Measurements from ENCODE around the gene C16orf87.
"Not testable (repeated sequence)": the region's sequence is repeated elsewhere in the genome, so short reads cannot be mapped to it uniquely, and the experiment has no call there.

Gene C16orf87

DNA sequence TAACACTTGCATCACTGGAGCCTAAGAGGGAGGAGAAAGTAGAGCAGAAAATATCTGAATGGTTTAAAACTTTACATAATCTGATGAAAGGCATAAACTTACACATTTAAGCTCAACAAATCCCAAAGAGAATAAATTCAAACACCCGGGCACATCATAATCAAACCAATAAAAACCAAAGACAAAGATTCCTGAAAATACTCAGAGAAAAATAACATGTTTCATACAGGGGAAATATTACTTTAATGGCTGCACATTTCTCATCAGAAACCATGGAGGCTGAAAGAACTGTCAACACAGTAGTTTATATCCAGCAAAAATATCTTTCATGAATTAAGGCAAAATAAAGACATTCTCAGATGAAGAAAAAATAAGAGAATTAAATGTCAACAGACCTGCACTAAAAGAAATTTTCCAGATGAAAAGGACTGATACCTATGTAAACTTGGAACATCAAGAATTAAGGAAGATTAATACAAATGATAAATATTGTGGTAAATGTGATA is 34.2 kb downstream of the C16orf87 start:
- no peak for DNase-seq

DNA sequence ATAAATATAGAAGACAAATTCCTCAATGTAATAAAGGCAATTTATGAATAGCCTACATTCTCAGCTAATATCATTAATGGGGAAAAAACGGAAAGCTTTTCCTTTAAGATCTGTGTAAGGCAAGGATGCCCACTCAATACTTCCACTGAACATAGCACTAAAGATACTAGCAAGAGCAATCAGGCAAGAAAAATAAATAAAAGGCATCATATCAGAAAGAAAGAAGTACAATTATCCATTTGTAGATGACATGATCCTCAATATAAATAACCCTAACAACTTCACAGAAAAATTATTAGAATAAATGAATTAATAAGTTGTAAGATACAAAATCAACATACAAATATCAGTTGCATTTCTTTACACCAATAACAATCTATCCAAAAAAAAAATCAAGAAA is 37.1 kb downstream of the C16orf87 start:
- no peak for DNase-seq

DNA sequence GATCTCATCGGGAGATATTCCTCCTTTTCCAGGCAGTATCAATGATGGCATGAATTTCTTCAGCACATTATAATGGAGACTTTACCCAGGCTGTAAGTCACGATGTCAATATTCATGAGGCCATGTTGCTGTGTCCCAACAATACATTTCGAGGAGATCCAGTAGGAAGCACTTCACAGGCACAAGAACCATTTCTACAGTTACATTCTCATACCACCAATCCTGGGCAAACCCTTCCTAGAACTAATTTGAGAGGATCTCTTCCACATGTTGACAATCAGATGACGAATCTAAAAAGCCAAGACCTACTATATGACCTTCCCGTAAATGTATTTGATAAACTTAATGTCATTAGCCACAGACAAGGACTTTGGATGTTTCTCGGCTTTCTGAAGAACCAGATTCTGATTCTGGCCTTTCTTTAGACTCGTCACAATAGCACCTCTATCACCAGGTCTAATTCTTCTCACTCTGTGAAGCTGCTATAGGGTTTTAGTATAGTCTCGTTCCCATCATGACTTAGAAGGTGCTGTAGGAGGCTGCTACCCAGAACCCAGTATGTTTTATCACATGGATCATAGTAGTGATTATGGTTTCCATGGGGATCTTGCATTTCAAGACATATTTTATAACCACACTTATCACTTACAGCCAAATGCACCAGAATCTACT is 40.2 kb downstream of the C16orf87 start:
- no peak for DNase-seq

DNA sequence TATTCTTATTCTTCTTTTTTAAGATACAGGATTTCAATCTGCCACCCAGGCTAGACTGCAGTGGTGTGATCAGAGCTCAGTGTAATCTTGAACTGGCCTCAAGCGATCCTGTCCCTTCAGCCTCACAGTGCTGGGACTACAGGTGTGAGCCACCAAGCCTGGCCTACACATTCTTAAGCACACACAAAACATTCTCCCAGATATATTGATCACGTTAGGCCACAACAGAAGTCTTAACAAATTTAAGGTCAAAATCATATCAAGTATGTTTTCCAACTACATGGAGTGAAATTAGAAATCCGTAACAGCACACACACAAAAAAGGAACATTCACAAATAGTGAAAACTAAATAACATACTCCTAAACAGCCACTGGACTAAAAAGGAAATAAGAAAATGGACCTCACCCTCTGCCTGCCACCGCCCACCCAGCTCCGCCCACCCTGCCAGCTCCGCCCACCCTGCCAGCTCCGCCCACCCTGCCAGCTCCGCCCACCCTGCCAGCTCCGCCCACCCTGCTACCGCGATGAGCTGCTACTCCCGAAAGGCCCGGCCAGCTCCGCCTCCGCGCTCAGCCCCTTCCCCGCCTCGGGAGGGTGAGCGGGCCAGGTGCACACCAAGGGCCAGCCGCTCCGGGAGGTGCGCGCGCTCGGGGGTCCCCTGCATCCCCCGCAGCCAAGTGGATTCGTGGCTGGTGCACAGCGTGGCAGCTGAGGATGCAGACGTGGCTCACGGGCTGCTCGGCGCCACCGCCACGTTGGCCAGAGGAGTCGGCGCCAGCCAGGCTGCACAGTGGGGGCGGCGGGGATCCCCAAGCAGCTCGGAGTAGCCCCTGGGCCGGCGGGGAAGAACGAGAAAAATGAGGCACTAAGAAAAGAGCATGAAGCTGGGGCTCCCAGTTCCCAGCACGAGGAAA is 41.2 kb downstream of the C16orf87 start:
- DNase-seq = no peak

DNA sequence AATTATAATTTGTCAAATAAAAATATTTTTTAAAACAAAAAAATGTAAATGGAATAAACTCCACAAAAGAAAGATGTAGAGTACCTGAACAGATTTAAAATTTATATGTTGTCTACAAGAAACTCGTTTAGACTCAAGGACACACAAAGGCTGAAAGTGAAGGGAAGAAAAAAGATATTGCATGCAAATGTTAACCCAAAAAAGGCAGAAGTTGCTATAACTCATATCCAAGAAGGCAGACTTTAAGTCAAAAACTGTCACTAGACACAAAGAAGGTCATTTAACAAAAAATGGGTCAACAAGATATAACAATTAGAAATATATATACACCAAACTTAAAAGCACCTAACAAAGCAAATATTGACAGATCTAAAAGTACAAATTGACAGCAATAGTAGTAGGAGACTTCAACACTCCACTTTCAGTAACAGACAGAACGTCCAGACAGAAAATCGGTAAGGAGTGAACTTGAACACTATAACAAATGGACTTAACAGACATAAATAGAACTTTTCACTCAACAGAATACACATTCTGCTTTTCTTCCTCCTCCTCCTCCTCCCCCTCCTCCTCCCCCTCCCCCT is 42.0 kb downstream of the C16orf87 start:
- DNase-seq = no peak

DNA sequence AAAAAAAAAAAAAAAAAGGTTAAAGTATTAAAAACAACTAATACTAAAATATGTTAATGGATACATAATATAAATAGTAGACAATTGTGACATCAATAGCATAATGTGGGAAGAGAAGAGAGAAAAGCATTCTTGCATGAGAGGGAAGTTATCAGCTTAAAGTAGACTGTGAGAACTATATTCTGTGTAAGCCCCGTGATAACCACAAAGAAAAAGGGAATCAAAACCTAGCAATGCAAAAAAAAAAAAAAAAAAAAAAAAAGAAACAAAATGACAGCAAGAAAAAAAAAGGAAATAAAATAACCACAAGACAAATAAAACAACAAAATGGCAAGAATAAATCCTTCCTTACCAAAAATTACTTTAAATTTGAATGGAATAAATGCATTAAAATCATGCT is 43.1 kb downstream of the C16orf87 start:
- DNase-seq = no peak

DNA sequence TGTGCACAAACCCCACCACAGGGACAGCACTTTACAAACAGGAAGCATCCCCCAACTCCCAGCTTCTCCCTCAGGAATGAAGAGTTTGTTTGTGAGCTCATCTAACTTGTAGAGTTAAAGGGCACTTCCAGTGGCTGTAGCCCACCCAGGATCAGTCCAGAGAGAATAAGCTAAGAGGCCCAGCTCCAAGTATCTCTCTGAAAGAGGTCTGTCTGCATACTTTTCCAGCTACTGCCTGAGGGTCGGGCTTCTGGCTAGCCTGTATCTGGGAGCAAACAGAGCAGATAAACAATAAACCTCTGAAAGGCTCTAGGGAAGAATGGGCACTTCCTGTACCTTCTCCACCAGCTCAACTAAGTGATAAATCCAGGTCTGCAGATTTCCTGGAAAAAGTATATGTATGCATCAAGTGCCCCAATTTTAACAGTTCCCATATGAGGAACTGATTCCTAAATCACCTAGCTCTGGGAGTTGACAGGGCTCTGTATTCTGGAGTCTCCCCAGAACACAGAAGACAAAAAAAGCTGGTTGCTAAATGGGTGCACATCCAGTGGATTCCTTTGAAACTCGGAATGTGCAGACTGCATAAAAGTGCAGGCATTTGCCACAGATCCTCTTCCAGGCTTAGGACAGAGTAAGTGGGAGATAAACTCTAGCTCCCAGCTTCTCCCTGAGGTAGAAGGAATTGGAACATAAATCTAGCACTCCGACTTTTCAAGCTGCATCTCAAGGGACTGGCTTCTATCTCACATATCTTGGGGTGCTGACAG is 45.7 kb downstream of the C16orf87 start:
- DNase-seq = no peak

DNA sequence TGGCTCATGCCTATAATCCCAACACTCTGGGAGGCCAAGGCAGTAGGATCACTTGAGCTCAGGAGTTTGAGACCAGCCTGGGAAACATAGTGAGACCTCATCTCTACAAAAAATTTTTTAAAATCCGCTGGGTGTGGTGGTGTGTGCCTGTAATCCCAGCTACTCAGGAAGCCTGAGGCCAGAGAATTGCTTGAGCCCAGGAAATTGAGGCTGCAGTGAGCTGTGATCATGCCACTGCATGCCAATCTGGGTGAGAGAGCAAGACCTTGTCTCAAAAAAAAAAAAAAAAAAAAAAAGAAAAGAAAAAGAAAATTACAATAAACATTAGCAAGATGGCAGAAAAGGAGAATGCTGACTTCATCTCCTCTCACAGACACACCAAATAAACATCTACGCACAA is 46.4 kb downstream of the C16orf87 start:
- DNase-seq = not testable (repeated sequence)

DNA sequence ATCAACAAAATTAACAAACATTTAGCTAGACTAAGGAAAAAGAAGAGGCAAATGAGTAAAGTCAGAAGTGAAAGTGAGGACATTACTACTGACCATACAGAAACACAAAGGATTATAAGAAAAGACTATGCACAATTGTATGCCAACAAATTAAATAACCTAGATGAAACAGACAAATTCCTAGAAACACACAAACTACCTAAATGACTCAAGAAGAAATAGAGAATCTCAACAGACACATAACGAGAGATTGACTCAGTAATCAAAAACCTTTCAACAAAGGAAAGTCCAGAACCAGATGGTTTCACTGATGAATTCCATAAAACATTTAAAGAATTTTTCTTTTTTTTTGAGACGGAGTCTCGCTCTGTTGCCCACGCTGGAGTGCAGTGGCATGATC is 47.2 kb downstream of the C16orf87 start:
- no peak for DNase-seq

DNA sequence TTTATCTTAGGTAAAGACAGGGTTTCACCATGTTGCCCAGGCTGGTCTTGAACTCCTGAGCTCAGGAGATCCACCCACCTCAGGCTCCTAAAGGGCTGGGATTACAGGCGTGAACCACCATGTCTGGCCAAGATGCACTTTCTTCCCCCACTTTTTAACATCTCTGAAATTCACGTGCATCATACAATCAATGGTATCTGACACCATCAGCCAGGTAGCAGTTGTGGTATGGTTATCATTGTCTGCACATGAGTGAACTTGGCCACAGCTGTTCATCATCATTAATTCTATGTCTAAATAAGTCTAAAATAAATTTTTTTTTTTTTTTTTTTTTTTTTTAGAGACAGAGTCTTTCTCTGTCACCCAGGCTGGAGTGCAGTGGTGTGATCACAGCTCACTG is 48.7 kb downstream of the C16orf87 start:
- no peak for DNase-seq

DNA sequence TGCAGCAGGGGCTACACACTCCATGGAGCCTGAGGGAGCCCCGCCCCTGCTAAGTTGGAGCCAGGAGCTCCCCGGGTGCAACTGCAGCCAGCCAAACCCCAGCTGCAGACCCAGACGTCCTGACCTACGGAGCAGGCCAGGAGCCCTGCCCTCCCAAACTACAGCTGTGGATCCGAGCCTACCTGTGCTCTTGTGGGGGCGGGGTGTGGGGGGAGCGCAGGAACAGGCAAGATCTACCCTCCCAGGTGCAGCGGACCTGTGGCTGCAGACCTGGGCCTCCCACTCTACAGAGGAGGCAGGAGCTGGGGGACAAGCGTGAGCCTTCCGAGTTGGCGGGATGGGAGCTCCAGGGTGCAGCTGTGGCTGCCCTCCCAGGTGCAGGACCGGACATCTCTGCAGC is 53.2 kb downstream of the C16orf87 start:
- DNase-seq = no peak

DNA sequence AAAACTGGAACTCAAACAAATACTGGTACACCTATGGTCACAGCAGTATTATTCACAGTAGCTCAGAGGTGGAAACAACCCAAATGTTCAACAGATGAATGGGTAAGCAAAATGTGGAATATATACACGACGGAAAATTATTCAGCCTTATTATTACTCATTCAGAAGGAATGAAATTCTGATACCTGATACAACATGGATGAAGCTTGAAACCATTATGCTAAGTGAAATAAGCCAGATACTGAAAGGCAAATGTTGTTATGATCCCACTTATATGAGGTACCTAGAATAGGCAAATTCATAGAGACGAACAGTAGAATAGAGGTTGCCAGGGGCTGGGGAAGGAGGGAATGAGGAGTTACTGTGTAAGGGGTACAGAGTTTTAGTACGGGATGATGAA is 55.8 kb downstream of the C16orf87 start:
- DNase-seq = no peak

DNA sequence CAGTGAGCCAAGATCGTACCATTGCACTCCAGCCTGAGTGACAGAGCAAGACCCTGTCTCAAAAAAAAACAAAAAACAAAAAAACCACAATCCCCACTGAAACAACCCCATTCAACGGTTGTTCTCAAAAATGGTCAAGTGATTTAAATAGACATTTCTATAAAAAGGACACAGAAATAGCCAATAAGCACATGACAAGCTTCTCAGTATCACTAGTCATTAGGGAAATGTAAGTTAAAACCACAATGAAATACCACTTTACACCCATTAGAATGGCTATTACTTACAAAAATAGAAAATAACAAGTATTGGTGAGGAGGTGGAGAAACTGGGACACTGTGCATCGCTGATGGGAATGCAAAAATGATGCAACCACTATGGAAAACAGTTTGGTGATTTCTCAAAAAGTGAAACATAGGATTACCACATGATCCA is 56.2 kb downstream of the C16orf87 start:
- no peak for DNase-seq

DNA sequence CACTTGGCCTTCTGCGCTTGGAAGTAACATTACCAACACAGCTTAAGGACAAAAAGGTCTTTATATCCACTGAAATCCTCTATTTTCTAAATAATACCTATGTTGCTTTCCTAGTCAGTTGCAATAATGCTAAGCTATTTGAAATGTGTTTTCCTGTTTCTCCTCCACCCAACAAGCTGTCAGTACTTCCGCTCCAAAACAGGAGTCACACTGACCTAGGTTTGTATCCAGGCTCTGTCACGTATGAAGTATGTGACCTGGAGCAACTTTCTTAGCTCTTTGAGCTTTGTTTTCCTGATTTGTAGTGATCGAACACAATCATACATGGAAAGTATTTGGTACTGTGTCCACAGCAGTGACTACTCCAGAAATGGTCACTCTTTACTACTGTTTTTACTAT is 58.5 kb downstream of the C16orf87 start:
- DNase-seq = no peak

DNA sequence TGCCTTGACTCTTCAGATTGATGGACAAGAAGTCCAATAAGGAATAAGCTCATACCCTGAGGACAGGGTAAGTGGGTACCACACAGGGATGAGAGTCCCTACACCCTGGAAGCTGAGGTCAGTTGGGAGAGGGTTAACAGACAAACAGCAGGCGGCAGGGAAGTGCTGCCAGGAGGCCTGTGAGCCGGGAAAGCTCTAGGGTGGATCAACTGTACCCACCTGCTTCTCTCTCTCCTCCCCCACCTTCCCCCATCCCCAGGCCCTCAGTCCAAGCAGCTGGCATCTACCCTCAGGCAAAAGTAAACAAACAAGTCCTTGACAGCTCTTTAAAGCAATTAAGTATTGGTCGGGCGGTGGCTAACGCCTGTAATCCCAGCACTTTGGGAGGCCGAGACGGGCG is 62.2 kb downstream of the C16orf87 start:
- peak; percentile 95 for DNase-seq

DNA sequence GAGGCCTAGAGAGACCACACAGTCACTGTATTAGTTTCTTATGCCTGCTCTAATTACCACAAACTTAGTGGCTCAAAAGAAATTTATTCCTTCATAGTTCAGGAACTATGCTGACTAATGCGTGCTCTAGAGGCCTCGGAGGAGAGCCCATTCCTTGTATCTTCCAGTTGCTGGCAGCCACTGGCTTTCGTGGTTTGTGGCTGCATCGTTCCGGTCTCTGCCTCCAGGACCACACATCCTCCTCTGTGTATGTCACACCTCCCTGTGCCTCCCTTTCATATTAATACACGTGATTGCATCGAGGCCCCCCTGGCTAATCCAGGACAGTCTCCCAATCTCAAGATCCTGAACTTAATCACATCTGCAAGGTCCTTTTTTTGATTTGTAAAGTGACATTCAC is 65.9 kb downstream of the C16orf87 start:
- no peak for DNase-seq

DNA sequence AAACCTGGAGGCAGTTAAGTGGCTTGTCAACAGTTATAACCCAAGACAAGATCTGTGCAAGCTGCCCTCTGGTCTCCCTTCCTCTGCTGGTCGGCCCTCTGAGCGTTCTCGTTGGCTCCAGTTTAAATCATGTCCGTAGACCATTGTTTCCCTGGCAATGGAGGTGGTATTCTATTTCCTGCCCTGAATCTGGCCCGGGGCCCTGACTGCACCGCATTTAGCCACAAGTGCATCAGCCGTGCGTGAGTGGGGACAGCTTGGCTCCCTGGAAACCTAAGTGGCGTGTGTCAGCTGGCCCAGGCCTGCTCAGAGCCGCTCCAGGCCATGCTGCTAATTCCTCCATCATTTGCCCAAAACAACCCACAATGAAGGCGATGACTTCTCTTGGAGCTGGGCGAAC is 67.8 kb downstream of the C16orf87 start:
- peak; percentile 28 for DNase-seq

DNA sequence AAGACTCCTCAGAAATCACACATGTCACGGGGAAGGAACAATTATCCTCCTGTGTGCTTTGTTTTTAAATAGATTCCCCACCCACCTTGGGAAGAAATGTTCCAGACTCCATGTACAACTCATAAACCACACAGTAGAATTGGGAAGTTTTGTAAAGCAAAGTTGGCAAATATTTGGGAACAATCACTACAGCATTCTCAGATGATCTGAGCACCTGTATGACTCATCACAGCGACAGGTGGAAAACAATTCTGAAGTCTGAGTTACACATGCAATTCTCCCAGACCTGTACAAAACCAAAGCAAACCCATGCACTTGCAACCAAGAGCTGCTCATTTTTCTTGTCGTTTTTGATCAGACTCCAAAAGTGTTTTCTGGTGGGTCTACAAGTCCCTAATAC is 68.4 kb downstream of the C16orf87 start:
- DNase-seq = no peak

DNA sequence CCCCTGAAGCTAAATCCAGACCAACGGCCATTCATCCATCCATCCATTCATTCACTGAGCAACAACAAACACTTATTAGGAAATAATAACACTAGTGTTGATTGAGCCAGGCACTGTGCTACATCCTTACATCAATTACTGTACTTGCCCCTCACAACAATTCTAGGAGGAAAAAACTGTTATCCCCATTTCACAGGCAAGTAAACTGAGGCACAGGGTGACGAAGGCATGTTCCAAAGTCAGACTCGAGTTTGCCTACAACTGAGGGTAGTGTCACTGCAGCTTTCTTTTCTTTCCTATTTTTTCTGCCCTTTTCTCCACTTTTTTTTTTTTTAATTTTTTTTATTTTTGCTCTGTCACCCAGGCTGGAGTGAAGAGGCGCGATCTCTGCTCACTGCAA is 71.7 kb downstream of the C16orf87 start:
- DNase-seq = no peak

DNA sequence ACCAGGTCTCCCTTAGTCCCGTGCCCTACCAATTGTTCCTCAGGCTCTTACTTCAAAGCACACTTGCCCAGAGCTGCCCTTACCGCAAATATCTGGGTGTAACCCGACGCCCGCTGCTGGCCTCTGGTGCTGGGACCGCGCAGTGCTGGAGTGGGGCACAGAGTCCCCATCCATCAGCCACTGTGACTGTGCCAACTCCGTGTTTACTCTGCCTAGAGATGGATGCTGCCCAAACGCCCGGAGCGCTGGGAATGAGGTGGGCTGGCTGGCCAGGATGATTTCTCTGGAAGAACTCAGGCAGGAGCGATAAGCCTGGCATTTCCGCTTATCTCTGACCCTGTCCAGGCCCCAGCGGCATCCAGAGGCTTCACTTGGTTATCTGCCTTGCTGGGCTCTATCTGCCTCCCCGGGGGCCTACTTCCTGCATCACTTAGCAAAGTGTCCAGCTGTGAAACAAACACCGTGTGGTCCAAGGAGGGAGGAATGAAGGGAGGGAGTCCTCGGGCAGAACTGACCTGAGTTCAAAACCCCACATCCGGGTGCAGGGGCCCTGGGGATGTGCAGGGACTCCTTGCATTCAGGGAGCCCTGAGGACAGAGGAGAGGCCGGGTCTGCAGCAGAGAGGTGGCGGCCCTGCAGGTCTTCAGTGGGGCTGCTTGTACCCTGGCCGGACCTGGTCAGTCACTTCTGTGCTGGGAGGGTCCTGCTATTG is 73.5 kb downstream of the C16orf87 start:
- DNase-seq = peak; percentile 77

DNA sequence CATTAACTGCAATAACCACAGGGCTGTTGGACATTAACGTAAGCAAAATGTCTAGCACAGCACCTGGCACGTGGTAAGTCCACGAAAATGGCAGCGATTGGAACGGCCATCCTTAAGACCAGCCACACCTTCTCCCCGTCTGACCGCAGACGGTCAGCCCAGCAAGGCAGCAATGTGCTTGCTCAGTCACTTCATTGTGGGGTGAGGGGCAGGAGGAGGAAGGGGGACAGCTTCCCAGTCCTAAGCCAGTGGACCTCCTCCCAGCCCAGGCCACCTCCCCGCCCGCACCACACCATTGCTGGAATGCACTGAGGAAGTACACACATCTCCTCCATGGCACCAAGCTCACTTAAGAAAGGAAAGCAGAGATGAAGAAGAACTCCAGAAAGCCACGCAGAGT is 74.2 kb downstream of the C16orf87 start:
- no peak for DNase-seq

DNA sequence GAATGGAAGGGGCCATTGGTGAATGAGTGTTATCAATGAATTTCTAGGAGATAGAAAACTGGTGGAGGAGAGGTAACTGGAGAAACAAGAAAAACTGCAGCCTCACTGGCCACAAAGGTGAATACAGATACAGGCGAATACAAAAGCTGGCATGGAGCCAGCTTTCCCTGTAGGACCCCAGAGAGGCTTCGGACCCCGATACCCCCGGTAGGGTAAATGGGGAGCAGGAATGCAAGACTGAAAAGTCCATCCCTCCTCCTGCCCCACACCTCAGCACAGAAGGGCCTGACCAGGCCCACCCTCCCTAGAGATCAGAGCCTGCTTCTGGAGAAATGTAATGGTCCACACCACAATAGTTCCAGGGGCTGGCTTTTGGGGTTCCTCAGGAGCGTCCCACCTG is 78.0 kb downstream of the C16orf87 start:
- no peak for DNase-seq
